EH (cell line): ENCODE results near the gene SPAG6.

Experiments
- DNase-seq: peaks from one replicate; pipeline ENCODE4 v3.0.0-alpha.2; 2015; ENCODE audit warnings: low read depth

The SPAG6 gene

GRCh38 chr10:22321924-22322640, 23.2 kb upstream of the SPAG6 start:
- DNase-seq, result peak; percentile 18

- DNase-seq, result no peak
Observed at GRCh38 chr10:22322641-22323160, 22.6 kb upstream of the SPAG6 start.

GRCh38 chr10:22323538-22324305, 21.6 kb upstream of the SPAG6 start:
- DNase-seq, result no peak

GRCh38 chr10:22324413-22324812, 20.9 kb upstream of the SPAG6 start:
- DNase-seq, result no peak

- DNase-seq, result no peak
Observed at GRCh38 chr10:22324893-22325271, 20.4 kb upstream of the SPAG6 start.

GRCh38 chr10:22325272-22326144, 19.8 kb upstream of the SPAG6 start:
- peak; percentile 75 for DNase-seq

- DNase-seq, result no peak
Observed at GRCh38 chr10:22326145-22326702, 19.1 kb upstream of the SPAG6 start.

GRCh38 chr10:22329150-22329549, 16.1 kb upstream of the SPAG6 start:
- DNase-seq, result no peak

- no peak for DNase-seq
Observed at GRCh38 chr10:22332116-22332692, 13.1 kb upstream of the SPAG6 start.

GRCh38 chr10:22333167-22333974, 11.9 kb upstream of the SPAG6 start:
- no peak for DNase-seq

GRCh38 chr10:22333975-22334282, 11.4 kb upstream of the SPAG6 start:
- no peak for DNase-seq

- DNase-seq, result no peak
Observed at GRCh38 chr10:22334414-22335172, 10.7 kb upstream of the SPAG6 start.

GRCh38 chr10:22335173-22335933, 9.9 kb upstream of the SPAG6 start:
- peak; percentile 62 for DNase-seq

GRCh38 chr10:22338185-22338900, 7.0 kb upstream of the SPAG6 start:
- no peak for DNase-seq

- no peak for DNase-seq
Observed at GRCh38 chr10:22338931-22339330, 6.4 kb upstream of the SPAG6 start.

GRCh38 chr10:22339761-22340328, 5.5 kb upstream of the SPAG6 start:
- no peak for DNase-seq

- DNase-seq, result peak; percentile 82
Observed at GRCh38 chr10:22340329-22341189, 4.7 kb upstream of the SPAG6 start.
